H54 (cell line): ENCODE data around the gene TXLNB.

ENCODE experiments used
- DNase-seq: peaks from one replicate; pipeline ENCODE4 v3.0.0; 2011; ENCODE audit warnings: low spot score, mixed read lengths; ENCODE audit not compliant: insufficient read length
- FAIRE-seq: peaks from 3 replicates; lab custom pipeline; 2011; peaks lifted over from hg19 to GRCh38; lab: Jason Lieb, UNC
- POLR2A ChIP-seq: IDR thresholded peaks from 2 replicates; pipeline ENCODE4 v1.6.1; 2011; ENCODE audit warnings: low read depth, mild to moderate bottlenecking, low read length

The TXLNB gene

GRCh38 chr6:139325125-139325524 lies 33.3 kb upstream of the TXLNB start:
- no peak for FAIRE-seq
- DNase-seq, result no peak
- no peak for TF ChIP-seq POLR2A

- no peak for TF ChIP-seq POLR2A
- DNase-seq (no peak), FAIRE-seq (no peak)
Measured at GRCh38 chr6:139324301-139324555, 32.4 kb upstream of the TXLNB start.

- no peak for FAIRE-seq
- TF ChIP-seq POLR2A, result no peak
- DNase-seq, result peak; percentile 14
Measured at GRCh38 chr6:139323511-139324300, 31.9 kb upstream of the TXLNB start.

- no peak for TF ChIP-seq POLR2A
- FAIRE-seq (no peak), DNase-seq (no peak)
Measured at GRCh38 chr6:139320081-139320480, 28.3 kb upstream of the TXLNB start.

- TF ChIP-seq POLR2A, result no peak
- no peak for DNase-seq
- FAIRE-seq, result no peak
Measured at GRCh38 chr6:139316622-139317317, 25.0 kb upstream of the TXLNB start.

- FAIRE-seq (no peak), DNase-seq (no peak)
- TF ChIP-seq POLR2A, result no peak
Measured at GRCh38 chr6:139313784-139314545, 22.2 kb upstream of the TXLNB start.

GRCh38 chr6:139313229-139313628 lies 21.4 kb upstream of the TXLNB start:
- no peak for FAIRE-seq
- no peak for TF ChIP-seq POLR2A
- DNase-seq, result no peak

GRCh38 chr6:139311831-139312230 lies 20.0 kb upstream of the TXLNB start:
- TF ChIP-seq POLR2A, result no peak
- no peak for FAIRE-seq
- no peak for DNase-seq

GRCh38 chr6:139308936-139309603 lies 17.3 kb upstream of the TXLNB start:
- DNase-seq, result peak; percentile 9

GRCh38 chr6:139308286-139308916 lies 16.6 kb upstream of the TXLNB start:
- DNase-seq (no peak), FAIRE-seq (no peak)
- TF ChIP-seq POLR2A, result no peak

More at GRCh38 chr6:139308936-139309603, 17.3 kb upstream of the TXLNB start:
- FAIRE-seq, result no peak
- TF ChIP-seq POLR2A, result no peak

GRCh38 chr6:139306291-139306981 lies 14.6 kb upstream of the TXLNB start:
- FAIRE-seq (no peak), DNase-seq (no peak)
- TF ChIP-seq POLR2A, result no peak

- no peak for TF ChIP-seq POLR2A
- no peak for FAIRE-seq
- DNase-seq, result no peak
Measured at GRCh38 chr6:139303185-139303584, 11.4 kb upstream of the TXLNB start.

- no peak for DNase-seq
- FAIRE-seq, result no peak
Measured at GRCh38 chr6:139297921-139298320, 6.1 kb upstream of the TXLNB start.

More at GRCh38 chr6:139297921-139298320, 6.1 kb upstream of the TXLNB start:
- TF ChIP-seq POLR2A, result no peak
